Stimulated activated CD8-positive, alpha-beta memory T cell treated with anti-CD3 and anti-CD28 coated beads, Interleukin-7, amount 100 ng/mL, for 4 hours (primary cell): ENCODE results near the gene GDNF.
"Not testable (repeated sequence)": the region's sequence is repeated elsewhere in the genome, so short reads cannot be mapped to it uniquely, and the experiment has no call there.

Source experiments
- DNase-seq, 2 donors: peaks; one replicate each; pipeline ENCODE4 v3.0.0-alpha.2; 2020; ENCODE audit warnings: low read depth in 2 of 2

Gene GDNF

GRCh38 chr5:37839407-37840052, at the start of gene GDNF:
Gene GDNF (minus strand): TSS chr5:37840041. CDS start chr5:37834796, 5,245 bp downstream.
- no peak for DNase-seq

GRCh38 chr5:37888476-37888875, 48.6 kb upstream of the GDNF start:
- no peak for DNase-seq

GRCh38 chr5:37886242-37886905, 46.5 kb upstream of the GDNF start:
- no peak for DNase-seq

GRCh38 chr5:37882636-37883035, 42.8 kb upstream of the GDNF start:
- no peak for DNase-seq

- DNase-seq, result no peak
These were observed 41.5 kb upstream of the GDNF start for GRCh38 chr5:37881359-37881758.

- DNase-seq, result no peak
These were observed 37.1 kb upstream of the GDNF start for GRCh38 chr5:37876943-37877342.

- DNase-seq, result no peak
These were observed 36.4 kb upstream of the GDNF start for GRCh38 chr5:37876245-37876644.

- DNase-seq, result no peak
These were observed 35.4 kb upstream of the GDNF start for GRCh38 chr5:37875051-37875787.

GRCh38 chr5:37873988-37874387, 34.1 kb upstream of the GDNF start:
- no peak for DNase-seq

GRCh38 chr5:37871023-37871815, 31.4 kb upstream of the GDNF start:
- no peak for DNase-seq

GRCh38 chr5:37869216-37869615, 29.4 kb upstream of the GDNF start:
- no peak for DNase-seq

GRCh38 chr5:37867654-37868053, 27.8 kb upstream of the GDNF start:
- no peak for DNase-seq

- DNase-seq, result not testable (repeated sequence)
These were observed 23.1 kb upstream of the GDNF start for GRCh38 chr5:37862907-37863306.

- no peak for DNase-seq
These were observed 20.4 kb upstream of the GDNF start for GRCh38 chr5:37860206-37860605.

GRCh38 chr5:37859805-37860204, 20.0 kb upstream of the GDNF start:
- no peak for DNase-seq

GRCh38 chr5:37858250-37858649, 18.4 kb upstream of the GDNF start:
- no peak for DNase-seq

- no peak for DNase-seq
These were observed 17.9 kb upstream of the GDNF start for GRCh38 chr5:37857696-37858095.

- DNase-seq, result no peak
These were observed 15.6 kb upstream of the GDNF start for GRCh38 chr5:37855438-37855837.

GRCh38 chr5:37851305-37851704, 11.5 kb upstream of the GDNF start:
- no peak for DNase-seq

- no peak for DNase-seq
These were observed 10.5 kb upstream of the GDNF start for GRCh38 chr5:37850226-37850865.

GRCh38 chr5:37849641-37850040, 9.8 kb upstream of the GDNF start:
- no peak for DNase-seq

- DNase-seq, result no peak
These were observed 8.2 kb upstream of the GDNF start for GRCh38 chr5:37847978-37848425.
